GM19193 (cell line): ENCODE measurements around the gene OGFOD3.

Source experiments
- POLR2A ChIP-seq: IDR thresholded peaks from 4 replicates; pipeline ENCODE4 v1.6.1; 2011; ENCODE audit not compliant: insufficient read depth, insufficient read length; ENCODE audit errors: extremely low read depth

Gene OGFOD3

DNA sequence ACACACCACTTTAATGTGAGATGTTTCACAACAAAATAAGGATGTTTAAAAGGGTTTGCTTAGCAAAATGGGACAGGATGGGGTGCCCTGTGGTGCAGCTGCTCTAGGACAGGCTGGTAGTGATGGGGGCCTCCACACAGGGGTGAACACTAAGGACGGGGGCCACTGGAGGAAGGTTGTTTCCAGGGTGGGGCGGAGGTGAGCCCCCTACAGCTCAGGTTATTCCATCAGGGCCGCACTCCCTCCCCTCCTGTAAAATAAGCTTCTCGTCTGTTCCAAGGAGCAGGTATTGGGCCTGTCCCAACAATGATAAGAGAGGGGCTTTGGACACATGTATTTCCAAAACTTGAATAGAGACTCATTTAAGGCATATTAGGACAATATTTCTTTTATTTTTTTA lies 2.1 kb downstream of the OGFOD3 start:
- TF ChIP-seq POLR2A: no peak

DNA sequence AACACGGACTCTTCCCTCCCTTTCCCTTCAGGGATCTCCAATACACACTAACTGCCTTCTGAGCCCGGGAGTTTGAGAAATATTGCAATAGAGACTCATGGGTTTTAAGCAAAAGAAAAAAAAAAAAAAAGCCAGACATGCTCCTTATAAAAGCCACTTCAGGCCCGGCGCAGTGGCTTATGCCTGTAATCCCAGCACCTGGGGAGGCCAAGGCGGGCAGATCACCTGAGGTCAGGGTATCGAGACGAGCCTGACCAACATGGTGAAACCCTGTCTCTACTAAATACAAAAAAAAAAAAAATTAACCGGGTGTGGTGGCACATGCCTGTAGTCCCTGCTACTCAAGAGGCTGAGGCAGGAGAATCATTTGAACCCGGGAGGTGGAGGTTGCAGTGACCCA lies 2.6 kb downstream of the OGFOD3 start:
- no peak for TF ChIP-seq POLR2A

- no peak for TF ChIP-seq POLR2A
Measured at GRCh38 chr17:82415336-82415735, 3.0 kb downstream of the OGFOD3 start.

GRCh38 chr17:82414548-82415281 lies 3.7 kb downstream of the OGFOD3 start:
- TF ChIP-seq POLR2A: no peak

DNA sequence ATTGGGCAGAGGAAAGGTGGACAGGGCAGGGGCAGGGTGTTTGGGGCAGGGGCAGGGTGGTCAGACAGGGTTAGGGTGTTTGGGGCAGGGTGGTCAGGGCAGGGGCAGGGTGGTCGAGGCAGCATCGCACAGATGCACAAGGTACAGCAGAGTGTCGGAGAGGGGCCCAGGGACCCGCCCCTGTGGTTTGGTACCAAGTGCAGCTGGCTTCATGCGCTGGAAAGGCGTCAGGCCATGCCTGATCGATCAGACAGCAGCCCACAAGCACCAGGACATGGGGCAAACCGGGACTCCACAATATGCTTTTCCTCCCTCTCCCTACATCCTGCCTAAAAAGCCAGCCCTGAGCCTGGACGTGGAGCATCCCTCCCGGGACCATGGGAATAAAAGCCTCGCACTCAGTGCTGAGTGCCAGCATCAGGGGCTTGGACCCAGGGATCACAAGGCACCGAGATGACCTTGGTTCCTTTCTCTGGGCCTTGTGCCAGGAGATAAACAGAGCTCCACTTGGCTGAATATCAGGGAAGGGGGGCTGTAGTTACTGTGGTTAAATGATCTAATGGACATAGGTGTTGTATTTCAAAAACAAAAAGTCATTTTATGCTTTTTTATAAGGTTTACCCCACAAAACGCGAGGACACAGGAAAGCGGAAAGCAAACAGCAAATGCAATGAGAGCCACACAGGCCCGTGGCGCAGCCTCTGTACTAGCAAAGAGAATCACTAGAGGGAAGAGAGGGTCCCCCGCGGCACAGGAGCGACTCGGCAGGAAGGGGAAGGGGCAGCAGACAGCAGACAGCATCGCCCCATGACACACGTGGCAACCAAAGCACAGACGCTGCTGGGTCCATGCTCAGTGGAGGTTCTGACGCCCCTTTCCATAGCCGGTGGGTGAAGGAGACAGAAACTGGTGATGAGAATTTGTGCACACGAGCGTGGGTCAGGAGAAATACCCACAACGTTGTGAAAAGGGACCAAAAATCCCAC lies 5.6 kb downstream of the OGFOD3 start:
- no peak for TF ChIP-seq POLR2A

- TF ChIP-seq POLR2A: no peak
Measured at GRCh38 chr17:82411396-82412053, 6.9 kb downstream of the OGFOD3 start.

- no peak for TF ChIP-seq POLR2A
Measured at GRCh38 chr17:82410014-82410716, 8.2 kb downstream of the OGFOD3 start.

GRCh38 chr17:82408938-82409318 lies 9.5 kb downstream of the OGFOD3 start:
- TF ChIP-seq POLR2A: no peak

GRCh38 chr17:82408288-82408937 lies 10.0 kb downstream of the OGFOD3 start:
- no peak for TF ChIP-seq POLR2A

DNA sequence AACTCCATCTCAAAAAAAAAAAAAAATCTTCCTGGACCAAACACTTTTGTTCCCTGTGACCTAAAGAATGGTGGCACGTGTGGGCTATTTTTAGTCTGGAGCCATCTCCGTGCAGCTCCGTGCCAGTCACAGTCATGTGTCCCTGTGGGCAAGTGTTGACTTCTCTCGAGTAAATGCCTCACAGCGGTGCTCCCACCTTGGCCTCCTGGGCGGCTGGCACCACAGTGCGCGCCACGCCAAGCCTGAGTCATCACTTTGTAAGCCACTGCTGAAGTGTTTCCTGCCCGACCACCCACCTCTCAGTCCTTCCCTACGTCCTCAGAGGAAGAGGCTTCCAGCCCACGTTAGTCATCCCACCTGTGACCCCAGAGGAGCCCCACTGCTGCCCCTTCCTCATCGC lies 11.1 kb downstream of the OGFOD3 start:
- no peak for TF ChIP-seq POLR2A

DNA sequence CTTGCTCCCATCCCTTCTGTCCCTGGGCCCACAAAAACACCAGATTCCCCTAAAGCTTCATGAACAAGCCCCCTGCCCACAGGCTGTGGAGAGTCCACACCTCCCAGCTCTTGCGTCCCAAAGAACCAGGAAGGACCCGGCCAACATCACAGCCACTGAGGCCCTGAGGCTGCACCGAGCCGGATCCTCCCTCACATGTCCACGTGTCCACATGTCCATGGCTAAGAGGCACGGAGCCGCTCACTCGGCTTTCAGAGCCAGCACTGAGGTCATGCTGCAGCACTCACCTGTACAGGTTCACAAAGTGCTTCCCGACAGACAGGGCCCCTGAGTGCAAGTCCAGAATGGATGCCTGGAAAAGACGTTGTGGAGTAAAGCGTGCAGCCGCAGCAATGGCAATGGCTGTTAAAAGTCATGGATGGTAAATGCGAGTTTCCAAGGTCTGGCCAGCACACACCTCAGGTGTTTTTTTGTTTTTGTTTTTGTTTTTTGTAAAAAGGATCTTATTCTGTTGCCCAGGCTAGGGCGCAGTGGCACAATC lies 12.2 kb downstream of the OGFOD3 start:
- no peak for TF ChIP-seq POLR2A

GRCh38 chr17:82405051-82405450 lies 13.3 kb downstream of the OGFOD3 start:
- no peak for TF ChIP-seq POLR2A

DNA sequence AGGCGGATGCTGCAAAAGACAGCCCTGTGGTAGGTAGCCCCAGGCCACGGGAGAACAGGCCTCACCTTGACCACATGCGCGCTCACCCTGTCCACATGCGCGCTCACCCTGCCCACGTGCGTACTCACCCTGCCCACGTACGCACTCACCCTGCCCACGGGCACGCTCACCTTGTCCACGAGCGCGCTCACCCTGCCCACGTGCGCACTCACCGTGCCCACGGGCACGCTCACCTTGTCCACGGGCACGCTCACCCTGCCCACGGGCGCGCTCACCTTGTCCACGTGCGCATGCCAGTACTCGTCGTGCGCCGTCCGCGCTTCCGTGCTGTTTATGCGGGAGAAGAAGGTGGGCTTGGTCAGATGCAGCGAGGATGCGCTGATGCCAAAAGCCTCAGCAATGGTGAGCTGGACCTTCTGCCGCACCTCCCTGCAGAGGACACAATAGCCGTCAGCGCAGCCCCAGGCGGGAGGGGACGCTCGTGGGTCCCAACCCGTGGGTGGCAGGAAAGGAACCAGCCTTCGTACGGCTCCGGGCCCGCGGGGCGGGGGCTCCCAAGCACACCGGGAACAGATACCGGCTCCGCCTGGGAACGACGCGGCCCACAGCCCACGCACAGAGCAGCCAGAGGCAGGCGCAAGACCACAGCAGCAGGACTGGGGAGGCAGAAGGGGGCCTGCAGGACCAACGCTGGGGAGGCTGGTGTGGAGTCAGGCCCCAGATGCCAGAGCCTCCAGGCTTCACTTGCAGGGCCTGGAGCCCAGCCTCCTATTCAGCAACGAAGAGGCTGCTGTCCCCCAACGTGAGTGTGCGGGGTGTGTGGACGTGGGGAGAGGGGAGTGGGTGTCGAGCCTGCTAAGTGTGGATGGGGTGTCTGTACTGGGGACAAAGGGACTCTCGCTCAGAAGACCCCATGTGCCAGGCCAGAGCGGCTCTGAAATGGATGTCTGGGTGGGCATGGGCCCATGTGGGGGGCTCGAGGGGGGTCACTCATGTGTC lies 14.4 kb downstream of the OGFOD3 start:
- no peak for TF ChIP-seq POLR2A
